GM19452 (cell line): Measurements from ENCODE around the gene ABCC9.

ENCODE experiments used
- ATAC-seq: cut with Tn5 transposase; IDR thresholded peaks from one replicate; pipeline ENCODE4 v1.9.1; 2021; ENCODE audit not compliant: unreplicated experiment

The ABCC9 gene

DNA sequence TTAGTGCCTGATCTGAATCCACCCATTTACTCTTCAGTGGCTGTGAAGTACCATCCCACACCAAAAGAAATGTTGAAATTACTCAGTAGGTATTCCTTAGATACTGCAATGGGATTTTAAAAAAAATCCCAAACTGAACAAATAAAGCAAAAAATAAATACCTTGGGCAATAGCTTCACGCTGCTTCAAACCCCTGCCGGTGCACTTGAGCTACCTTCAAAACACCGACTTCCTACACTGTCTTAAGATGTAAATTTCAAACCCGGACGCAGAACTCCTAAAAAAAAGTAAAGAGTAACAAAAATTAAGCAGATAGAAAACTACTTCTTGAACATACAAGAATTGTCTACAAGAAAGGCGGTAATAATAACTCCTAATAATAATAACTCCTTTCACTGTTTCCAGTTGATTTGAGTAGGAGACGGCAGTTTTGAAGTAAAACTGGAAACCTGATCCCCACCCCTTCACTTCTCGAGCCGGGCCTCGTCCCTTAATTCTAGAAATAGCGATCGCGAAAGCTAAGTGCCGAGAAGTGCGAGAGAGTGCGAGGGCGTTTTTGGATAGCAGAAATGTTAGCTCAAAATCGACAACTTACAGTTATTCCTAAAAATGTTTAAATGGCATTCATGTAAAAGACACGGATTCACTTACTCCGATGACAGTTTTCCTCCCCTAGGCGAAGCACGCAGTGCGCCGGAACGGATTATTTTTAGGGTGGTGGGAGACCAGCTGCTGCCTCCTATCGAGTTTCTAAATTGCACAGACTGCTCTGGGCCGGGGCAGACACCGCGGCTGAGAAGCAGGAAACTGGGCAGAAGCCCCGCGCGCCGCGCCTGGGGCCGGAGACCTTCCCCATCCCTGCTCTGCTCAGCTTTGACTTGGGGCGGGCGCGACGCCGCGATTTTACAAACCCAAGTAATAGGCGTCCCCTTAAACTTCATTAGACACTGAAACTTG is at the start of gene ABCC9:
ABCC9 (minus strand) TSS at position 878 of the 957 bp plus-strand sequence. CDS start 4,752 bp downstream, outside the sequence.
- ATAC-seq: no peak

DNA sequence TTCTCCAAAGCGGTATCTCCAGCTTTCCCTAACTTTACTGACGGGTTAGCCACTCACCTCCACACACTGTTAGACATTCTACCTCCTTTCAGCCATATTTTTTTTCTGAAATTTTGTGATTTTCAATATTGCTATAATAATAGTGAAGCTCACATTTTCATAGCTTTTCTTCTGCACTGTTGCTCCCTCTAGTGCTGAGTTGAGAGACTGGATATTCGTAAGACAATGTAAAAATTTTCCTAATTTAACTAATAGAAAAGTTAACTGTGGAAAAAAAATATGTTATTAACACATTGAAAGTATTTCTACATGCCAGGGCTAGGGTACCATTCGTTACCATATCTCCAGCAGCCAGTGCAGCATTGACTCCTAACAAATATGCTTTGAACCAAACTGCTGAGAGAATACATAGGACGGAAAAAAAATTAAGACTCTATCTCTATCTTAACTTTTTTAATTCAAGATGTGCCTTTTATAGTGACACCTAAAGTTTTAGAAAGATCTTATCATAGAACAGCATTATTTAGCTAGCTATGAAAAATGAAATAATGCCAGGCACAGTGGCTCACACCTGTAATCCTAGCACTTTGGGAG is 48.7 kb upstream of the ABCC9 start:
- ATAC-seq: no peak

DNA sequence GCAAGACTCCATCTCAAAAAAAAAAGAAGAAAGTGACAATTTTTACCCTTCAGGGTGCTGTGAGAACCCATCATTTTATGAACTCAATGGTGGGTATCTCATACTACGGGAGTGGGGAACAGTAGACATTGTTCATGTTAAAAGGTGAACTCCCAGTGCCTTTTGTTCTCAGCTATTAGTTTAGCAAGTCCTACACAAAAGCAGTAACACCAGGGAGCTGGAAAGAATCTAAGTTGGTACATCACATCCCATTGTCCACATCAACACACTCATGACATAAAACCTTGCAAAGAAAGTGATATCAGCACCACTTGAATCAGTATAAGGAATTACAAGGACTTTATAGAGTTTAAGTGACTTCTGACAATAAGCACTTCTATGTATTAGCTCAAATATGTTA is 47.4 kb upstream of the ABCC9 start:
- no peak for ATAC-seq

DNA sequence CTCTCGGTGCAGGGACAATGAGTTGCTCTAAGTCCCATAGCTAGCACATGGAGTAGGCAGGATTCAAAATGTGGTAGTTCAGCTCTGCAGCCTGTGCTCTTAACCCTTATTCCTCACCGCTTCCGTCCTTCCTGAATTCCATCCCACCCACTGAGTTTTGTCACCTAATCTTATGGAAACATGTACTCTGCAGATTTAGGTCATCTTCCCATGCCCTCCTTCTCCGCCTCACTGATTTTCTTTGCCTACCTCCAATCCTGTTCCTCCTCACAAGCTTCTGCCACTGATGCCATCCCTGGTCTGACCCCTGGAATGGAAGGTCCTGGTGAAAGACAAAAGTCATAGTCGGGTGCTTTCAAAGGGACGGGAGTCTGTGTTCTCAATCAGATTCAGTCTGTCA is 46.5 kb upstream of the ABCC9 start:
- no peak for ATAC-seq

DNA sequence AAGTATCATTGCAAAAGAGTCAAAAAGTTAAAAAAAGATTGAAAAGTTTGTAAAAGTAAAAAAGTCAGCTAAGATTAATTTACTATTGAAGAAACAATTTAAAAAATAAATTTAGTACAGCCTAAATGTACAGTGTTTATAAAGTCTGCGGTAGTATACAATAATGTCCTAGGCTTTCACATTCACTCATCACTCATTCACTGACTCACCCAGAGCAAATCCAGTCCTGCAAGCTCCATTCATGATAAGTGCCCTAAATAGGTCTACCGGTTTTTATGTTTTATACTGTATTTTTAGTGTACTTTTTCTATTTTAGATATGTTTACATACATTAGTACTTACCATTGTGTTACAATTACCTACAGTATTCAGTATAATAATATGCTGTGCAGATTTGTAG is 43.9 kb upstream of the ABCC9 start:
- ATAC-seq: no peak

DNA sequence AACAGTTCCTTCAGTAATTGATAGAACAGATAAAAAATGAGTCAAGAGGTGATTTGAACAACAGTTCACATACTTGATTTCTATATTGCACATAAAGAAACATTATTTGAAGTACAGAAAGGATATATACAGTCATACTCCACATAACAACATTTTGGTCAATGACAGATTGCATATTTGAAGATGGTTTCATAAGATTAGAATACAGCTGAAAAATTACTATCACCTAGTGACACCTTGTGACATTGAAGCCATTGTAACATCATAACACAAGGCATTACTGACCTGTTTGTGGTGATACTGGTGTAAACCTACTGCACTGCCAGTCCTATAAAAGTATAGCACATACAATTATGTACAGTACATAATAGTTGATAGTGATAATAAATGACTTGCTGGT is 43.1 kb upstream of the ABCC9 start:
- no peak for ATAC-seq

DNA sequence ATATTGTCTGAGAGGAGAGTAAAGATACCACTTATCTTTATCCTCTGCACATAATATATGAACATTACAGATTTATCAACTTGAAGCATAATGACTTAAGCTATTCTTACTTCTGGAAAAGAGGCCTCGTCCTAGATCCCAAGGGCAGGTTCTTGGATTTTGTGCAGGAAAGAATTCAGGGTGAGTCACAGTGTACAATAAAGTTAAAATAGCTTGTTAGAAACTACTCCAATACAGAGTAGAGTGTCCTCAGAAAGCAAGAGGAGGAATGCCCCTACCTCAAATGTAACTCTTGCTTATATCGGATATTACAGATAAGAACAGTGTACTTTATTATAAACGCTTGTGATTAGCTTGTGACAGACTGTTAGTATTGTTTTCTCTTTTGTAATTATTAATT is 41.9 kb upstream of the ABCC9 start:
- ATAC-seq: no peak

DNA sequence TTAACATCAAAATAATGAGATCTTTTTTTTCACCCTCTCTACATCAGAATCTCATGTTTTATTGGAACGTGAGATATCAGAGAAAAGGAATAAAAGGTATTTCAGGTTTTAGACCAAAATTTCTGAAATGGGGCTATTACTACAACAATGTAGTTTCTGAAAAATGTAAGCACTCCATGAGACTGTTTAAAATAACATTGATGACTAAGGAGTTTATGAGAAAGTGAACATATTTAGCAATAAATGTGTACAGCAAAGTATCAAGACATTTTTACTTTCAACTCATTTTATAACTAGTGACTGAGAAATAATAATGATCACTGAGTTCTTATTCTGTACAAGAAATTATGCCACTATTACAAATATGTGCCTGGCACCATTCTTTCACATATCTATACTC is 39.3 kb upstream of the ABCC9 start:
- no peak for ATAC-seq

DNA sequence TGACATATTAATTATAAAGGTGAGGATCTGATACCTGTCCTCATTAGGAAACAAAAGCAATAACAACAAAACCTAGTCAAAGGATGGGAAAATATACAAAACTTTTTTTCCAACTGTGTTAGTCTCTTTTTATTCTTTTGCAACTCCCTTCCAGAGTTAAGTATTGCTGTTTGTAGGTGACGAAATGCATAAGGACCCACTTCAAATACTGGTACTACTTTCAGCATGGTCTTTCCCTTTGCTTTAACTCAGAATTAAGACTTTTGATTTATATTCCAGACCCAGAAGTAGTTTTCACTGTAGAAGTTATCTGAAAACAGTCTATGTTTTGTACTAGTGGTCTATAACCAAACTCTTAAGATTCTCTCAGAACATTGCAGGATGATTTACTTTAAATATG is 34.1 kb upstream of the ABCC9 start:
- ATAC-seq: no peak

DNA sequence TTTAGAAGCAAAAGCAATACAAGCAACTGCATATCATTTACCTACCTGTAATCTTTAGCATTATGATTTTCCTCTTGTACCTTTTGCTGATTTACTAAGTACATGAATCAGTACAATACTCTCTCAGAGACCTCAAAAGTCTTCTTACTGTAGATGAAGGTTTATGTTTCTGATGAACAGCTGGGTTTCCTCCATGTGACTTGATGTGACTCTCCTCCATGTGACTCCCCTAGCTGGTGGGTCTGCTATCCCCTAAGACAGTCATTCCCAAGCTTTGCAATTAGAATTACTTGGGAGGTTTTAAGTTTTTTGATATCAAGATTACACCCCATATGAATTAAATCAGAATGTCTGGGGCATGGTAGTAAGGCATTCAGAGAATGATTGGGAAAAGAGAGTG is 32.0 kb upstream of the ABCC9 start:
- no peak for ATAC-seq

DNA sequence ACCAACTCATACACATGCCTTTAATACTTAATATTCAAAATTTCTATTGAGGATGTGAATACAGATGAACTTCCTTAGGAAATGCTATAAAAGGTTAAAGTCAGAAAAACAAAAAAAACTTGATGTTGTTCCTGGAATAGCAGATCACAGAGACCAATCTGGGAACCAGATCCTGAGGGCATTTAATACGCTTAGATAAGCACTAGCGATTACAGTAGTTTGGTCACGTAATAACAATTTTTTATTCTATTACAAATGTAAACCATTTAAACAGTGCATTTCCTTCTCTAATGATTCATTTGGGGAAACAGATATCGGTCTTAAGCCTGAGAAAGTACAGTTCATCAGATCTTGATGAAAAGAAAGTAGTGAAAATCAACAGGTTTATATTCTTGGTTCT is 30.8 kb upstream of the ABCC9 start:
- ATAC-seq: no peak

DNA sequence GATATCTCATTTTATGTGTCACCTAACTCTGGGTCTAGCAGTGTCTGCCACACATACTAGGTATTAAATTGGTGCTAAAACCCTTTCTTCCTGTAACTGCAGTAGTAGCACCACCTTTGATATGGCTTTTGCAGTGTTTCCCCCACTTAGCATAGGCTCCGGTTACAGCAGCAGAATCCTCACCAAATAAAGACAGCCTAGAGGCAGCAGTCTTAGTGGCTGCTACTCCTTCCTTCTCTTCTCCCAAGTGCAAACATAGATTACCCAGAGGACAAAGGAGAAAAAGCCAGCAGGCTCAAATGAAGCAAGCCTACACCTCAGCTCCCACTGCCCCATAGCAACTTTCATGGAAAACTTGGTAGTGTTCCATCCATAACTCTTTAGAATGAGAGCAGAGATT is 30.1 kb upstream of the ABCC9 start:
- ATAC-seq: no peak

DNA sequence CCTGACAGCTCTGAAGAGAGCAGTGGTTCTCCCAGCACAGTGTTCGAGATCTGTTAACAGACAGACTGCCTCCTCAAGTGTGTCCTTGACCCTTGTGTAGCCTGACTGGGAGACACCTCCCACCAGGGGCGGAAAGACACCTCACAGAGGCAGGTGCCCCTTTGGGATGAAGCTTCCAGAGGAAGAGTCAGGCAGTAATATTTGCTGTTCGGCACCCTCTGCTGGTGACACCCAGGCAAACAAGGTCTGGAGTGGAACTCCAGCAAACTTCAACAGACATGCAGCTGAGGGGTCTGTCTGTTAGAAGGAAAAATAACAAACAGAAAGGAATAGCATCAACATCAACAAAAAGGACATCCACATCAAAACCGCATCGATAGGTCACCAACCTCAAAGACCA is 21.6 kb upstream of the ABCC9 start:
- no peak for ATAC-seq

DNA sequence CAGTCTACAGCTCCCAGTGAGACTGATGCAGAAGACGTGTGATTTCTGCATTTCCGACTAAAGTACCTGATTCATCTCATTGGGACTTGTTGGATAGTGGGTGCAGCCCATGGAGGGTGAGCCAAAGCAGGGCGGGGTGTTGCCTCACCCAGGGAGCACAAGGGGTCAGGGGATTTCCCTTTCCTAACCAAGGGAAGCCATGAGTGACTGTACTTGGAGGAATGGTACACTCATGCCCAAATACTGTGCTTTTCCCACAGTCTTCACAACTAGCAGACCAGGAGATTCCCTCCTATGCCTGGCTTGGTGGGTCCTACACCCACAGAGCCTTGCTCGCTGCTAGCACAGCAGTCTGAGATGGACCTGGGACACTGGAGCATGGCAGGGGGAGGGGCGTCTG is 21.0 kb upstream of the ABCC9 start:
- no peak for ATAC-seq

DNA sequence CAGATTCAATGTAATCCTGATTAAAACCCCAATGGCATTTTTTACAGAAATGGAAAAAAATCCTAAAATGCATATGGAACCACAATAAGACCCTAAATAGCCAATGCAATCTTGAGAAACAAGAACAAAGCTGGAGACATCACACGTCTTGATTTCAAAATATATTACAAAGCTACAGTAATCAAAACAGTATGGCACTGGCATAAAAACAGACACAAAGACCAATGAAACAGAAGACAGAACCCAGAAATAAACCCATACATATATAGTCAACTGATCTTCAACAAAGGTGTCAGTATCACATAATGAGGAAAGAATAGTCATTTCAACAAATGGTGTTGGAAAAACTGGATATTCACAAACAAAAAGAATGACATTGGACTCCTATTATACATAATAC is 9.4 kb upstream of the ABCC9 start:
- no peak for ATAC-seq

DNA sequence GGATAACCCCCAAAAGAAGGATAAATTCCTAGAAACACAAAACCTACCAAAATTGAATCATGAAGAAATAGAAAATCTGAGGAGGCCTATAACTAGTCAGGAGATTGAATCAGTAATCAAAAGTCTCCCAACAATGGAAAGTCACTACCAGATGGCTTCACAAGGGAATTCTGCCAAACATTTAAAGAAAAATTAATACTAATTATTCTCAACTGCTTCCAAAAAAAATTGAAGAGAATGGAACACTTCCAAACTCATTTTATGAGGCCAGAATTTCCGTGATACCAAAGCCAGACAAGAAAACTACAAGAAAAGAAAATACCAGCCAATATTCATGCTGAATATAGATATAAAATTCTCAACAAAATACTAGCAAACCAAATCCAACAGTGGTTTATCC is 7.8 kb upstream of the ABCC9 start:
- ATAC-seq: no peak

DNA sequence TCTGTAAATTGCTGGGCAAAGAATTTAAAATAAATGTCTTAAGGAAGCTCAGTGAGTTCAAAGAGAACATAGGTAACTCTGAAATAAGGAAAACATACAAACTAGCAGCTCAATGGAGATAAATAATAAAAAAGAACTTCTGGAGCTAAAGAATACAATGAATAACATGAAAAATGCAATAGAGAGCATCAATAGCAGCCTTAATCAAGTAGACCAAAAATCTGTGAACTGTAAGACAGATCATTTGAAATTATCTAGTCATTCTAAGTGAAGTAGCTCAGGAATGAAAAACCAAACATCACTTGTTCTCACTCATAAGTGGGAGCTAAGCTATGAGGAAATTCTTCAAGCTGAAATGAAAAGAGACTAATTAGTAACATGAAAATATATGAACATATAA is 5.8 kb upstream of the ABCC9 start:
- no peak for ATAC-seq

DNA sequence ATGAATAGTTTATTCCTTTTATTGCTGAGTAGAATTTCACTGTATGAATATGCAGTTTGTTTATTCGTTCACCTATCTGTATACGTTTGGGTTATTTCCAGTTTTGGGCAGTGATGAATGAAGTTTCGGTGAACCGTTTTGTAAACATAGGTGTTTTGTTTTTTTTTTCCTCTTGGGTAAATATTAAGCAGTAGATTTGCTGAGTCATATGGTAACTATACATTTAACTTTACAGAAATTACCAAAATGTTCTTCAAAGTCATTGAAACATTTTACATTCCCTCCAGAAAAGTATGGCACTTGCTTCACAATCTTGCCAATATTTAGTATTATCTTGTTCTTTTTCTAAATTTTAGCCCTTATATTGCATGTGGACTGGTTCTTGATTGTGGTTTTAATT is 3.8 kb upstream of the ABCC9 start:
- ATAC-seq: no peak

DNA sequence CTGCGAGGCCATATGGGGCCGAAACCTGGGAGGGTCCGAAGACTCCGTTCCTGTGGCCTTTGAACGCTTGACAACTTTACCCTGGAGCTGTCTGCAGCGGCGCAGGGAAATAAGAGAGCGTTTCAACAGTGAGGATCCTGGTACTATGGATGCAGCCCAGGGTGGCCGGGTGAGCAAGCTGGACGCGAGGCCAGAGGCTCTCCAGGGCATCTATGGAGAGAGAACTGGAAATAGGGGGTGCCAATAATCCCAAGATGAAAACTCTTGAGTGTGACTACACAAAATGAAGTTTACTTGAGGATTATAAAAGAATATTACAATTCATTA is 1.1 kb upstream of the ABCC9 start:
- ATAC-seq: no peak

DNA sequence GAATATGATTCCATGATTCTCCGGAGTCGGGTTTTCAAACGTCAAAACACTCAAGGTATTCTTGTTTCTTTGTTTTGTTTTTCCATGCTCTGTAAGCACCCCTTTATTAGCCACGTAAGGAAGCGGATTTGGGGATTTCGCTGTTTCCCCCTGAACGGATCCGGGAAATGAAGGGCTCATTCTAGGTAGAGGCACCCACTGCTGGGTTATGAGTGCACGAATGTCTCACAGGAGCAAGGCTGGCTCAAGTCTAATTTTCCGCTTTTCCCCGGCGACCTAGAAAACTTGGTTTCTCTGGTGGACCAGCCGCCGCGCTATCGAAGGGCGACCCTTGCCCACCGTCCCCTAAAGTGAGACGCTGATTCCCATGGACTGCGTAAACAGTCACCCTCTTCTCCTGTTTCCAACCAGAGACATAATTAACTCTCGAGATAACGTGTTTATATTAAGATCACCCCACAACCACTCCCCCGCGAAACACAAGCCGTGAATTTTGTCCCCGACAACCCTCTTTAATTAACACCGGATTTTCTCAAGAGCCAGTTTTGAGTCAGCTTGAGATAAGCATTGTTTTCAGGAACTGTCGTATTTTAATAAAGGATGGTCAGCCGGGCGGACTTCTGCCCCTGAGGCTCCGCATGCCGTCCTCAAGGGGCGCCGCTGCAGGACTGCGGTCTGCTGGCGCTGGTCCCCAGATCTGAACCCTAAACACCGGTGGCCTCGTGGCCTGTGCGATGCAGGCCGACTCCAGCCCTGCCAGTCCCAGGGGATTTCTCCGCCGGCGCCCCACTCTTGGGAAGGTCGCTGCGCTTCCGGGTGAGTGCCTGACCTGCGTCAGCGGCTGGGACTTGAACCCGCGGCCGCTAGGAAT is 515 bp upstream of the ABCC9 start:
- no peak for ATAC-seq

DNA sequence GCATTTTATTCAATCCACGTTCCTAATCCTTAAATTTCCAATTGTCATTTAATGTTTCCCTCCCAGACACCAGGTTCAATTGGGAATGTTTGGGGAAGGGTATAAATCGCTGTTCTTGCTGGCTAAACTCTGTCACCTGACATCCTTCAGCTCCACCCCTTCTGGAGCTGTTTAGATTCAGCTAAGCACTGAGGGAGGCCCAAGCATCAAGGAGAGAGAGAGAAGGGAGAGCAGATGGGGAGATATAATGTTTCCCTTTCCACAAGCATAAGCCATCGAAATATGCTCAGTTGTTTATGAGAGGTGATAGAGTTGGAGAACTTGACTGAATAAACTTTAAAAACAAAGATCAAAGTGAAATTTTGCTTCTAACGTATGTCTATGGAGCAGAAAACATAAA is 1.8 kb downstream of the ABCC9 start:
- ATAC-seq: no peak

DNA sequence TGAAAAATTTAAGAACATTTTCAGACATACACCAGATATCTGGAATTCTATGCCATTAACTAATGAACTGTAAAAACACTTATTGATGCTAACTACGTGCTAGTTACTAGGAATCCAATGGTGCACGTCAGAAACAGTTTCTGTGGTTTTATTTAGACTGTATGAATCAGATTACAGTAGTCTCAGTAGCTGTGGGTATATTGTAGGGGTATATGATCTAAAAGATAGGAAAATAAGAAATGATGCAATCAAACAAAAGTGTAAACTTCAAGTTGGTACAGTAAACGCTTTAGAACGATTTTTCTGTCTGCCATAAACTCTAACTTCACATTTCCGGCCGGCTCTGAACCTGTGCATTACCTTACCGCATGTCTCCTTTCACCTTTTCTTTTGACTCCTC is 2.3 kb downstream of the ABCC9 start:
- ATAC-seq: no peak
